Measurements from ENCODE around the gene CEP128.

CEP128 gene

DNA sequence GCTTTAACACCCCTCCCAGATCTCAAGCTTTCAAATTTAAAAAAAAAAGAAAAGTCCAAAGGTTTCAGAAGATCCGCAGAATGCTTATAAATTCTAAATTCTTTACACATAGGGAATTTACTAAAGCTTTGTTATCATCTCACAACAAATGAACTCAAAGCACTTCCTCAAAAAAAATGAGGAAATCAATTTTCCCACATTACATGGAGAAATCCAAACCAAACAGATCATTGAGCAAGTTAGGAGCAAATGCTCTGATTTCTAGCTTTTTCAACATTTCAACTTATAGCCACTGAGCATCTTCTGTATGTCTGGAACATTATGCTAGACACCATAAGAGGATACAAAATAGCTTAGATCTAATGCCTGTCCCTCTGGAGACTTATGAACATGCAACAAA, 161.0 kb downstream of the CEP128 start:
- Histone ChIP-seq H3K18ac (ENCODE audit: low read length) (no peak overlapping the region), H3K27ac (ENCODE audit: low read depth, low read length) (no peak overlapping the region), H3K4me1 (ENCODE audit: control insufficient read depth in 1 of 2, insufficient read depth in 2 of 2, low read length in 2 of 2) (no peaks in the 10 kb centered on the region), H2BK12ac (ENCODE audit: low read length) (no peak overlapping the region), H2BK5ac (ENCODE audit: low read depth, low read length, poor library complexity) (no peak overlapping the region), H3K79me2 (ENCODE audit: control insufficient read depth, insufficient read depth, low read length, poor library complexity) (no peaks in the 10 kb centered on the region), H3K4me2 (ENCODE audit: low read length) (no peak overlapping the region), H3K14ac (ENCODE audit: low read length) (no peak overlapping the region), H4K91ac (ENCODE audit: low read depth, low read length) (no peak overlapping the region), H3K79me1 (ENCODE audit: low read length) (no peaks in the 10 kb centered on the region), H3K4ac (ENCODE audit: low read depth, low read length) (no peak overlapping the region), H2BK120ac (ENCODE audit: insufficient read depth, low read length, poor library complexity) (no peak overlapping the region), H3K9ac (ENCODE audit: low read length) (no peak overlapping the region), H3K23ac (ENCODE audit: low read length) (no peak overlapping the region), H3K27me3 (ENCODE audit: insufficient read depth, low read length) (no peaks in the 10 kb centered on the region), H2AK5ac (ENCODE audit: low read length) (no peak overlapping the region), H4K8ac (ENCODE audit: low read depth, low read length) (no peak overlapping the region), H3K9me3 (ENCODE audit: insufficient read depth, low read depth, low read length) (no peaks in the 10 kb centered on the region), H2AFZ (ENCODE audit: insufficient read depth, low read length, poor library complexity) (no peak overlapping the region), H4K12ac (ENCODE audit: low read depth, low read length) (no peak overlapping the region), H3K4me3 (ENCODE audit: low read depth, low read length) (no peak overlapping the region), H3K36me3 (ENCODE audit: control insufficient read depth in 1 of 2, insufficient read depth in 2 of 2, low read length in 2 of 2) (no peaks in the 10 kb centered on the region)
- WGBS (ENCODE audit: extremely low coverage, insufficient coverage, insufficient read length) = no CpG with 5 or more reads among the region's 1 CpG
- DNase-seq = no peak

DNA sequence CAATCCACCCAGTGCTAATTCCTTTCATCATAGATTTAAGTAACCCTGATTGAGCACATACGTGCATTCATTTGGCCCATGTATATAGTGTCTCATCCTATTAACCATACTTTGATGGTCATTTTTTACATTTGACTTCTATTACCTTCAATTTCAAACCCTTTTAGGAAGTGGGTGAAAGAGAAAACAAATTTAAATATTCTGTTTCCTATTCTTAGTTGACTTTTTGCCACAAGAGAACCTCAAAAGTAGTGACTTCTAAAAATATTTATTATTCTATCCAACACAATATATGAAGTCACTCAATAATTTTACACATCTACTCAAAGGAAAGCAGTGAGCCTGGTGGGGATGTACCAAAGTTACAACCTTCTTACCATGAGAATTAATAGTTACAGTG, 164.9 kb downstream of the CEP128 start:
- no peak overlapping the region for H2AK5ac ChIP-seq (ENCODE audit: low read length)
- H2BK120ac ChIP-seq (ENCODE audit: insufficient read depth, low read length, poor library complexity) = no peak overlapping the region
- no peak overlapping the region for H3K14ac ChIP-seq (ENCODE audit: low read length)
- no peaks in the 10 kb centered on the region for H3K4me1 ChIP-seq (ENCODE audit: control insufficient read depth in 1 of 2, insufficient read depth in 2 of 2, low read length in 2 of 2)
- H3K4me2 ChIP-seq (ENCODE audit: low read length) = no peak overlapping the region
- H2AFZ ChIP-seq (ENCODE audit: insufficient read depth, low read length, poor library complexity) = no peak overlapping the region
- H4K91ac ChIP-seq (ENCODE audit: low read depth, low read length) = no peak overlapping the region
- no peaks in the 10 kb centered on the region for H3K27me3 ChIP-seq (ENCODE audit: insufficient read depth, low read length)
- no peak overlapping the region for H2BK12ac ChIP-seq (ENCODE audit: low read length)
- no CpG with 5 or more reads among the region's 1 CpG for WGBS (ENCODE audit: extremely low coverage, insufficient coverage, insufficient read length)
- no peaks in the 10 kb centered on the region for H3K36me3 ChIP-seq (ENCODE audit: control insufficient read depth in 1 of 2, insufficient read depth in 2 of 2, low read length in 2 of 2)
- H3K27ac ChIP-seq (ENCODE audit: low read depth, low read length) = no peak overlapping the region
- H4K8ac ChIP-seq (ENCODE audit: low read depth, low read length) = no peak overlapping the region
- DNase-seq = no peak
- no peaks in the 10 kb centered on the region for H3K79me1 ChIP-seq (ENCODE audit: low read length)
- no peak overlapping the region for H3K4me3 ChIP-seq (ENCODE audit: low read depth, low read length)
- no peak overlapping the region for H3K4ac ChIP-seq (ENCODE audit: low read depth, low read length)
- no peaks in the 10 kb centered on the region for H3K79me2 ChIP-seq (ENCODE audit: control insufficient read depth, insufficient read depth, low read length, poor library complexity)
- no peak overlapping the region for H4K12ac ChIP-seq (ENCODE audit: low read depth, low read length)
- H3K23ac ChIP-seq (ENCODE audit: low read length) = no peak overlapping the region
- no peak overlapping the region for H3K9ac ChIP-seq (ENCODE audit: low read length)
- no peak overlapping the region for H3K18ac ChIP-seq (ENCODE audit: low read length)
- no peaks in the 10 kb centered on the region for H3K9me3 ChIP-seq (ENCODE audit: insufficient read depth, low read depth, low read length)
- H2BK5ac ChIP-seq (ENCODE audit: low read depth, low read length, poor library complexity) = no peak overlapping the region

DNA sequence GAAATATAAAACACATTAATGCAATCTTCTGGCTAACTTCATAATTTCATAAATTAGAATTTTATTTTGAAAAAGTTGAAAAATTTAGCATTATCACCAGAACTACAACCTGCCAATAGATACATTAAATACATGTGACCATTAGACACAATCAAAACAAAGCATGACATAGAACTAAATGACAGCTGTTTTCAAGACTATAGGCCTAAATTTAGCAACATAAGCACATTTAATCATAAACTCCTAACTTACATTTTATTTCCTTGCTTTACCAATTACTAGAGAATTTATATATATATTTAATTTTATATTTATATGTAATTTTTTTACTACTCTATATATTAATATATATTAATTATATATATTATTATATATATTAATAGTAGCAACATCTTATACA, 165.4 kb downstream of the CEP128 start:
- no peak overlapping the region for H3K27ac ChIP-seq (ENCODE audit: low read depth, low read length)
- H2BK5ac ChIP-seq (ENCODE audit: low read depth, low read length, poor library complexity) = no peak overlapping the region
- no peaks in the 10 kb centered on the region for H3K36me3 ChIP-seq (ENCODE audit: control insufficient read depth in 1 of 2, insufficient read depth in 2 of 2, low read length in 2 of 2)
- H2AK5ac ChIP-seq (ENCODE audit: low read length) = no peak overlapping the region
- no peak overlapping the region for H3K14ac ChIP-seq (ENCODE audit: low read length)
- H3K4me2 ChIP-seq (ENCODE audit: low read length) = no peak overlapping the region
- no peaks in the 10 kb centered on the region for H3K4me1 ChIP-seq (ENCODE audit: control insufficient read depth in 1 of 2, insufficient read depth in 2 of 2, low read length in 2 of 2)
- no peak overlapping the region for H4K12ac ChIP-seq (ENCODE audit: low read depth, low read length)
- no peak overlapping the region for H4K8ac ChIP-seq (ENCODE audit: low read depth, low read length)
- H3K23ac ChIP-seq (ENCODE audit: low read length) = no peak overlapping the region
- H3K18ac ChIP-seq (ENCODE audit: low read length) = no peak overlapping the region
- H3K4me3 ChIP-seq (ENCODE audit: low read depth, low read length) = no peak overlapping the region
- no peak for DNase-seq
- no peak overlapping the region for H4K91ac ChIP-seq (ENCODE audit: low read depth, low read length)
- H2BK120ac ChIP-seq (ENCODE audit: insufficient read depth, low read length, poor library complexity) = no peak overlapping the region
- H3K27me3 ChIP-seq (ENCODE audit: insufficient read depth, low read length) = no peaks in the 10 kb centered on the region
- H2AFZ ChIP-seq (ENCODE audit: insufficient read depth, low read length, poor library complexity) = no peak overlapping the region
- no peaks in the 10 kb centered on the region for H3K9me3 ChIP-seq (ENCODE audit: insufficient read depth, low read depth, low read length)
- H3K79me2 ChIP-seq (ENCODE audit: control insufficient read depth, insufficient read depth, low read length, poor library complexity) = no peaks in the 10 kb centered on the region
- no peak overlapping the region for H3K9ac ChIP-seq (ENCODE audit: low read length)
- no peak overlapping the region for H3K4ac ChIP-seq (ENCODE audit: low read depth, low read length)
- H3K79me1 ChIP-seq (ENCODE audit: low read length) = no peaks in the 10 kb centered on the region
- no peak overlapping the region for H2BK12ac ChIP-seq (ENCODE audit: low read length)

DNA sequence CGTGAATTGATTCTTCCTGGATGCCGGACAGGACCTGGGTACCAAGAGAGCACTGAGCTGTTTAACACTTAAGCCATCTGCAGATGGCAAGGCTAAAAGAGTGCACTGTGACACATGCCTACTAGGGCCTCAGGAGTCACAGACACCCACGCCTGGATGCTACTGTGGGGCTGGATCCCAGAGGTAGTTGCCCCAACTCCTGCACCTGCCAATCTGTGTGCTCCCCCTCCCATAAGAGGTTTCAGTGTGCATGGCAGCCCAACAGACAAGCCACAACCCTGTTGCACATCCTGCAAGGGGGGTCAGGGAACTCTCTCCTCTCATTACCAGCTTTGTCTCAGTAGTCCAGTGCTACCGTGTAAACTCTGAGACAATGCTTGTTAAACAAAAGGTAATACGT, 169.0 kb downstream of the CEP128 start:
- Histone ChIP-seq H2BK120ac (ENCODE audit: insufficient read depth, low read length, poor library complexity) (no peak overlapping the region), H2AK5ac (ENCODE audit: low read length) (no peak overlapping the region), H3K27me3 (ENCODE audit: insufficient read depth, low read length) (no peaks in the 10 kb centered on the region), H2BK5ac (ENCODE audit: low read depth, low read length, poor library complexity) (no peak overlapping the region), H3K18ac (ENCODE audit: low read length) (no peak overlapping the region), H3K9ac (ENCODE audit: low read length) (no peak overlapping the region), H3K14ac (ENCODE audit: low read length) (no peak overlapping the region), H2AFZ (ENCODE audit: insufficient read depth, low read length, poor library complexity) (no peak overlapping the region), H3K27ac (ENCODE audit: low read depth, low read length) (no peak overlapping the region), H3K79me1 (ENCODE audit: low read length) (no peaks in the 10 kb centered on the region), H4K12ac (ENCODE audit: low read depth, low read length) (no peak overlapping the region), H3K36me3 (ENCODE audit: control insufficient read depth in 1 of 2, insufficient read depth in 2 of 2, low read length in 2 of 2) (no peaks in the 10 kb centered on the region), H3K4ac (ENCODE audit: low read depth, low read length) (no peak overlapping the region), H3K23ac (ENCODE audit: low read length) (no peak overlapping the region), H3K9me3 (ENCODE audit: insufficient read depth, low read depth, low read length) (no peaks in the 10 kb centered on the region), H4K8ac (ENCODE audit: low read depth, low read length) (no peak overlapping the region), H3K4me1 (ENCODE audit: control insufficient read depth in 1 of 2, insufficient read depth in 2 of 2, low read length in 2 of 2) (no peaks in the 10 kb centered on the region), H4K91ac (ENCODE audit: low read depth, low read length) (no peak overlapping the region), H3K4me2 (ENCODE audit: low read length) (no peak overlapping the region), H3K4me3 (ENCODE audit: low read depth, low read length) (no peak overlapping the region), H2BK12ac (ENCODE audit: low read length) (no peak overlapping the region), H3K79me2 (ENCODE audit: control insufficient read depth, insufficient read depth, low read length, poor library complexity) (no peaks in the 10 kb centered on the region)
- DNase-seq = no peak
- no CpG with 5 or more reads among the region's 5 CpGs for whole genome bisulfite sequencing (ENCODE audit: extremely low coverage, insufficient coverage, insufficient read length)

DNA sequence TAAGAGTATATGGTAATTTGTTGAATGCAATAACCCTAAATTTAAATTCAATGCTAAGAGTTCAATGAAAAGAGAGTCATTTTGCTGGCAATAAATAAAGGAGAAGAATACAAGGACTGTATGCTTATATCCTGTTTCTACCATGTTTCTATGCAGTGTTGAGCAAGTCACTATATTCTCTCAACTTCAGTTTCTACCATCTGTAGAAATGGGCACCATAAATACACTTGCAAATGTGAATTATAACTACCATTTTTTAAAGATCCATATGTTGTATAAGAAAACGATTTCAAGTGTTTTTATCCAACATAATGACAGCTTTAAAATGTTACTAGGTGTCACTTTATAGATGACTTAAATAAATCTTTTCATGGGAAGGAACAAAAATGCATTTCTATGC, 170.3 kb downstream of the CEP128 start:
- Histone ChIP-seq H4K12ac (ENCODE audit: low read depth, low read length) (no peak overlapping the region), H3K4me2 (ENCODE audit: low read length) (no peak overlapping the region), H2BK12ac (ENCODE audit: low read length) (no peak overlapping the region), H3K23ac (ENCODE audit: low read length) (no peak overlapping the region), H3K9ac (ENCODE audit: low read length) (no peak overlapping the region), H2AFZ (ENCODE audit: insufficient read depth, low read length, poor library complexity) (no peak overlapping the region), H3K4ac (ENCODE audit: low read depth, low read length) (no peak overlapping the region), H3K27me3 (ENCODE audit: insufficient read depth, low read length) (no peaks in the 10 kb centered on the region), H3K27ac (ENCODE audit: low read depth, low read length) (no peak overlapping the region), H3K79me2 (ENCODE audit: control insufficient read depth, insufficient read depth, low read length, poor library complexity) (no peaks in the 10 kb centered on the region), H2AK5ac (ENCODE audit: low read length) (no peak overlapping the region), H3K36me3 (ENCODE audit: control insufficient read depth in 1 of 2, insufficient read depth in 2 of 2, low read length in 2 of 2) (no peaks in the 10 kb centered on the region), H3K9me3 (ENCODE audit: insufficient read depth, low read depth, low read length) (no peaks in the 10 kb centered on the region), H3K14ac (ENCODE audit: low read length) (no peak overlapping the region), H2BK120ac (ENCODE audit: insufficient read depth, low read length, poor library complexity) (no peak overlapping the region), H2BK5ac (ENCODE audit: low read depth, low read length, poor library complexity) (no peak overlapping the region), H3K4me3 (ENCODE audit: low read depth, low read length) (no peak overlapping the region), H4K8ac (ENCODE audit: low read depth, low read length) (no peak overlapping the region), H3K79me1 (ENCODE audit: low read length) (no peaks in the 10 kb centered on the region), H4K91ac (ENCODE audit: low read depth, low read length) (no peak overlapping the region), H3K4me1 (ENCODE audit: control insufficient read depth in 1 of 2, insufficient read depth in 2 of 2, low read length in 2 of 2) (no peaks in the 10 kb centered on the region), H3K18ac (ENCODE audit: low read length) (no peak overlapping the region)
- WGBS (ENCODE audit: extremely low coverage, insufficient coverage, insufficient read length) = no CpG with 5 or more reads among the region's 1 CpG
- DNase-seq = no peak
